22Rv1 (cell line): ENCODE measurements around the gene PTPRJ.

Experiments
- H3K27ac ChIP-seq: fragments of 450-650 bp; 2 replicates; pipeline ENCODE4 v1.5.1; 2017
- CTCF ChIP-seq: fragments of 450-650 bp; IDR thresholded peaks from 2 replicates; pipeline ENCODE4 v1.5.1; 2017; ENCODE audit warnings: mild to moderate bottlenecking
- ZFX ChIP-seq: fragments of 450-650 bp; IDR thresholded peaks from 2 replicates; pipeline ENCODE4 v1.6.1; 2017; ENCODE audit warnings: antibody characterized with exemption, borderline replicate concordance

Gene PTPRJ

GRCh38 chr11:48014917-48015316 is 34.6 kb downstream of the PTPRJ start:
- TF ChIP-seq ZFX: no peak
- no peak for TF ChIP-seq CTCF
- H3K27ac ChIP-seq: no peak overlapping the region

- H3K27ac ChIP-seq: no peak overlapping the region
Observed at GRCh38 chr11:48017105-48017830, 36.9 kb downstream of the PTPRJ start.

GRCh38 chr11:48017831-48018527 is 37.6 kb downstream of the PTPRJ start:
- TF ChIP-seq CTCF: no peak
- no peak for TF ChIP-seq ZFX
- no peak overlapping the region for H3K27ac ChIP-seq

More at GRCh38 chr11:48017105-48017830, 36.9 kb downstream of the PTPRJ start:
- TF ChIP-seq CTCF (no peak), ZFX (no peak)

GRCh38 chr11:48018528-48019216 is 38.3 kb downstream of the PTPRJ start:
- TF ChIP-seq ZFX: no peak
- no peak for TF ChIP-seq CTCF
- H3K27ac ChIP-seq: no peak overlapping the region

- no peak for TF ChIP-seq CTCF
- TF ChIP-seq ZFX: no peak
- no peak overlapping the region for H3K27ac ChIP-seq
Observed at GRCh38 chr11:48019217-48019584, 38.8 kb downstream of the PTPRJ start.

- TF ChIP-seq ZFX: no peak
- no peak for TF ChIP-seq CTCF
- no peak overlapping the region for H3K27ac ChIP-seq
Observed at GRCh38 chr11:48019595-48019994, 39.2 kb downstream of the PTPRJ start.
